BJ (cell line): ENCODE results near the gene PRPF8. TPM values are rescaled to one million over a fixed set of nuclear protein-coding genes. Genes with fewer than 3 reads are reported as not detected.

Experiments
- CTCF ChIA-PET: fragments of 350-600 bp; formaldehyde crosslinking; extraction: SDS; loops from one replicate; lab custom pipeline; 2021; ENCODE audit warnings: antibody characterized with exemption, inconsistent platforms; lab: Yijun Ruan, JAX
- POLR2A ChIA-PET: fragments of 300-600 bp; sonication (Branson Sonifier 250); formaldehyde crosslinking; extraction: SDS; loops from one replicate; lab custom pipeline; 2021; ENCODE audit warnings: antibody characterized with exemption; lab: Charles Lee
- DNase-seq: peaks from one replicate; pipeline ENCODE4 v3.0.0-alpha.2; 2011; ENCODE audit warnings: low read depth
- H3K27me3 ChIP-seq: 2 replicates; pipeline ENCODE4 v1.6.0; 2011; ENCODE audit warnings: low read length; ENCODE audit not compliant: control insufficient read depth, insufficient read depth
- H3K36me3 ChIP-seq: 2 replicates; pipeline ENCODE4 v1.5.1; 2011; ENCODE audit warnings: low read length; ENCODE audit not compliant: control insufficient read depth, insufficient read depth
- H3K4me3 ChIP-seq: 2 replicates; pipeline ENCODE4 v1.5.1; 2011; ENCODE audit warnings: low read depth, mild to moderate bottlenecking, control low read depth, low read length
- polyA plus RNA-seq: library from polyadenylated mRNA; depleted of rRNA; stranded (reverse); fragments of >200 nt; gene quantifications from 2 replicates; pipeline ENCODE4 v1.2.3, GENCODE V29; 2011
- TF ChIP-seq, protein P1 (sequence below): IDR thresholded peaks from 2 replicates; pipeline ENCODE4 v1.5.1; 2011; ENCODE audit warnings: low read depth, mild to moderate bottlenecking, control low read depth, inconsistent platforms, low read length, moderate library complexity; ENCODE audit not compliant: insufficient read depth

The PRPF8 gene
- polyA plus RNA-seq, 1 experiment, result 194 TPM

DNA sequence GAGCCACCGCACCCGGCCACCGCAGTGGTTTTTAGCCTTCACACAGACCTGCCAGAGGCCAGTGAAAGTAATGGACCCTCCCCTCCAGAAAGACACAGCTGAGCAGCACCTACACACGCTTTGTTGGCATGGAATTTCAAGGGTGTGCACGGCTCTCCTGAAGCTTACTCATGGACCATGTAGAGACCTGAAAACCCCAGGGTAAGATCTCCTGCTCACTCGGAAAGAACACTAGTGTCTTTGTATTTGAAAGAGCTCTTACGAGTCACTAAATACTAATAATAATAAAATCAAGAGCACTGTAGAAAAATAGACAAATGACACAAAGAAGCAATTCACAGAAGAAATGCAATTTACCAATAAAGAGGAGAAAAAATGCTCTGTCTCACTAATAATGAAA is 76.0 kb downstream of the PRPF8 start:
- Histone ChIP-seq H3K27me3 (no peaks in the 10 kb centered on the region), H3K4me3 (no peak overlapping the region), H3K36me3 (no peaks in the 10 kb centered on the region)
- ChIA-PET CTCF (no interaction called here), POLR2A (no interaction called here)
- TF ChIP-seq, protein P1, sequence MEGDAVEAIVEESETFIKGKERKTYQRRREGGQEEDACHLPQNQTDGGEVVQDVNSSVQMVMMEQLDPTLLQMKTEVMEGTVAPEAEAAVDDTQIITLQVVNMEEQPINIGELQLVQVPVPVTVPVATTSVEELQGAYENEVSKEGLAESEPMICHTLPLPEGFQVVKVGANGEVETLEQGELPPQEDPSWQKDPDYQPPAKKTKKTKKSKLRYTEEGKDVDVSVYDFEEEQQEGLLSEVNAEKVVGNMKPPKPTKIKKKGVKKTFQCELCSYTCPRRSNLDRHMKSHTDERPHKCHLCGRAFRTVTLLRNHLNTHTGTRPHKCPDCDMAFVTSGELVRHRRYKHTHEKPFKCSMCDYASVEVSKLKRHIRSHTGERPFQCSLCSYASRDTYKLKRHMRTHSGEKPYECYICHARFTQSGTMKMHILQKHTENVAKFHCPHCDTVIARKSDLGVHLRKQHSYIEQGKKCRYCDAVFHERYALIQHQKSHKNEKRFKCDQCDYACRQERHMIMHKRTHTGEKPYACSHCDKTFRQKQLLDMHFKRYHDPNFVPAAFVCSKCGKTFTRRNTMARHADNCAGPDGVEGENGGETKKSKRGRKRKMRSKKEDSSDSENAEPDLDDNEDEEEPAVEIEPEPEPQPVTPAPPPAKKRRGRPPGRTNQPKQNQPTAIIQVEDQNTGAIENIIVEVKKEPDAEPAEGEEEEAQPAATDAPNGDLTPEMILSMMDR, result no peak
- no peak for DNase-seq

DNA sequence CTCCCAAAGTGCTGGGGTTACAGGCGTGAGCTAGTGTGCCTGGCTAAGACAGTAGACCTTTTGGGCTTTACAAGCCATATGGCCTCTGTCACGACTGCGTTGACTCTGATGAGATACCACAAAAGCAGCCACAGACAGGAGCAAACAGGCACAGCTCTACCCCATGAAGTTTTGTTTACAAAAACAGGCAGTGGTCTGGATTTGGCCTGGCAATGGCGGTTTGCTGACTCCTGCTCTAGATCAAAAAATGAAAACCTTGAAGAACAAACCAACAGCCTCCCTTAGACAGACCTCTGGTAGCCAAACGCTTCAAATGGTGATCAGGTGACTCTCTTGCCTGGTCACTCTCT is 76.7 kb downstream of the PRPF8 start:
- POLR2A ChIA-PET, result no interaction called here

DNA sequence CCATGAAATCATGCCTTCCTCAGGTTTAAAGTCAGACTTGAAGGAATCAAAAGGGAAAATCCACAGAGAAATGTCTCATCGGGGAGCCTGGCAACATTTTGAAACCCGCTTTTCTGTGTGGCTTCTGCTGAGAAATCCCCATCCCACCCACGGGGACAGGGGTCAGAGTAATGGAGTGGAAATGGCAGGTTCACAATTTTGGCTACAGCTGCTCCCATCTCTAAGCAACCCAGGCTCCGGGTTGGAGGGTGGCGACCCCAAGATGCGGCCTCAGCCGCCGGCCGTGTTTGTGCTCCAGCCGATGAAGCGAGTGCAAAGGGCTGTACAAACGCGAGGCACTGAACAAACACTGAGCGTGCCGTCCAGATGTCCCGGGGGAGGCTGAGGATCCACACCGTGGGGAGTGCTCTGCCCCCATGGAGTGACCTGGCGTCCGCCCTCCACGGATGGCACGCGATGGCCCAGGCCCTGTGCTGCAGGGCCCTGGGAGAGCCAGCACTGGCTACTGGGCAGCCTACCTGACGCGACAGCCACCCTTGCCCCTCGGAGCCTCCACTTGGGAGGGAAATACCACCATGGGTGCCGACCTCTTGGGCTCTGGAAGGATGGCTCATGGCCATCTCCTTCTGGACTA is 78.2 kb downstream of the PRPF8 start:
- no peaks in the 10 kb centered on the region for H3K27me3 ChIP-seq
- ChIA-PET CTCF (interaction anchor here (1.3 kb wide), 1 partner anchor 10 kb away, joined by 3 read pairs; no protein-coding TSS in a partner anchor), POLR2A (no interaction called here)
- TF ChIP-seq, protein P1, result no peak
- H3K4me3 ChIP-seq, result no peak overlapping the region
- DNase-seq, result no peak
- H3K36me3 ChIP-seq, result no peaks in the 10 kb centered on the region

More for the DNA sequence above, 76.7 kb downstream of the PRPF8 start:
- DNase-seq, result no peak
- TF ChIP-seq, protein P1, result no peak
- no peak overlapping the region for H3K4me3 ChIP-seq
- CTCF ChIA-PET, result interaction anchor here (1.5 kb wide), 1 partner anchor 33 kb away, joined by 5 read pairs; no protein-coding TSS in a partner anchor
- H3K36me3 ChIP-seq, result no peaks in the 10 kb centered on the region
- H3K27me3 ChIP-seq, result no peaks in the 10 kb centered on the region

DNA sequence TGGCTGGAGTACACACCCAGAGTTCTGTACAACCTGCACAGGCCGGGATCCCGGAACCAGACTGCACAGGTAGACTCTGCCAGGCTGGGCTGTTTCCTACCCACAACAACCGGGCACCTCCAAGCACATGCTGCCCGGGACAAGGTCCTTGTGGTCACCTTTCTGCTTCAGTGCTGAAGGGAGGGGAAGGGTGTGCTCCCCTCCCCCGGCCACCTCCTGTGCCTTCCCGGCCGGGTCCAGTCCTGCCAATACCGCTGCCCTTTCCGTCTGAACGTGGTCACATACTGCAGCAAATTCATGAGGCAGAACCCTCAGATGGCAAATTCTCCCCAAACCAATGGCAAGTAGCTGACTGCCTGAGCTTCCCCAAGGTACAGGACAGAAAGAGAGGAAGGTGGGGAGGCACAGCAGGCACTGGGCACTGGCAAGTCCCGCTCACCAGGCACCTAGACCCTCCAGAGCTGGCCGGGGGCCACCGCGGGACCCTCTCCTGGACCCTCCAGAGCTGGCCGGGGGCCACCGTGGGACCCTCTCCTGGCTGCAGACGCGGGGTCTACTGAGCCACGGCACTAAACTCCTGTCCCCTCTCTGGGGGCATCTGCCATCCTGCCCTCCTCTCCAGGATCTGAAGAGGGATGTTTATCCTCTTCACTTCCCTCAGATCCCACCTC is 78.9 kb downstream of the PRPF8 start:
- Histone ChIP-seq H3K27me3 (no peaks in the 10 kb centered on the region), H3K36me3 (no peaks in the 10 kb centered on the region), H3K4me3 (no peak overlapping the region)
- CTCF ChIA-PET, result interaction anchor here (1.7 kb wide), 1 partner anchor 24 kb away, joined by 4 read pairs; the partner anchor contains the start of gene SLC43A2
- POLR2A ChIA-PET, result no interaction called here
- DNase-seq, result no peak
- TF ChIP-seq, protein P1, result no peak

DNA sequence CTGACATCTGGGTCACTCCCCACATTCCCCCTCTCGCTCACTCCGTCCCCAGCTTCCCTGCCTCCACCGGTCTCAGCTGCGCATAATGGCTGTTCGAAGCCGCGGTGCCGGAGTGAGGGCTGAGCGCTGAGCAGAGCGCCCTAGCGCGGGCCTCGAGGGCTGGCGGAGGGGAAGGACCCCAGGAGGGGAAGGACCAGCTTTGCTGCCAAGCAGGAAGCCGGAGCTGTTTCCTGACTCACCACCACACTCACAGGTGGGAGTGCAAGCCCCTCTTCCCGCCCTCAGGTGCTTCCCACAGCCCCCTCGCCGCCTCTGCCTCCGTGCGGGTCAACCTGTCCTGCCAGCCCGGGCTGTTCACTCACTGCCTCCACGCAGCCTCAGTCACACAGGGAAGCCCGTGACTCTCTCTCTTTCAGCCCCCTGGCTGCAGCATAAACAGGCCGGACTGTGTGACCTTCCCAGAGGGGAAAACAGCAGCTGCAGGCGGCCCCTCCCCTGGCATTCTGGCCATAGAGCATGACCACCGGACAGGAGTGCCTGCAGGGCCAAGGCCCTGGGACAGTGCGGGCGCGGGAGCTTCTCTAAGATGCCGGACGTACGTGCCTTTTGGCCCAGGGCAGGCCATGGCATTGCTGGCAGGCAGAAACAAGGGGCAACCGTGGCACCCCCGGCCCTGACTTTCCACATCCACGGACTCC is 79.7 kb downstream of the PRPF8 start:
- Histone ChIP-seq H3K36me3 (no peaks in the 10 kb centered on the region), H3K4me3 (no peak overlapping the region), H3K27me3 (no peaks in the 10 kb centered on the region)
- ChIA-PET POLR2A (no interaction called here), CTCF (interaction anchor here (1.7 kb wide), 1 partner anchor 24 kb away, joined by 4 read pairs; the partner anchor contains the start of gene SLC43A2)
- TF ChIP-seq, protein P1, result no peak
- no peak for DNase-seq
